WTC11 (cell line): Measurements from ENCODE around the gene RAB35. TPM values are rescaled to one million over a fixed set of nuclear protein-coding genes. Genes with fewer than 3 reads are reported as not detected.

Experiments
- ATAC-seq: fragments of 200-7000 bp; cut with Tn5 transposase; 2 replicates; pipeline ENCODE4 v1.10.0; 2021; ENCODE audit warnings: mild to moderate bottlenecking, moderate library complexity
- CTCF ChIA-PET: fragments of 300-600 bp; sonication (Branson Sonifier 250); formaldehyde crosslinking; loops from one replicate; lab custom pipeline; 2021; ENCODE audit warnings: antibody characterized with exemption; lab: Charles Lee
- POLR2A ChIA-PET: fragments of 350-600 bp; sonication (Branson Sonifier 250); formaldehyde crosslinking; loops from one replicate; lab custom pipeline; 2021; ENCODE audit warnings: antibody characterized with exemption; lab: Charles Lee
- DNase-seq: peaks from one replicate; pipeline ENCODE4 v3.0.0; 2021; ENCODE audit warnings: low spot score
- H3K27ac Mint-ChIP-seq: 2 replicates; pipeline ENCODE4 v1.8.0; 2021; ENCODE audit warnings: mixed read lengths
- H3K27me3 Mint-ChIP-seq: 2 replicates; pipeline ENCODE4 v1.8.0; 2021; ENCODE audit warnings: low read depth, mild to moderate bottlenecking, moderate library complexity, mixed read lengths
- H3K36me3 Mint-ChIP-seq: 2 replicates; pipeline ENCODE4 v1.8.0; 2021; ENCODE audit warnings: mixed read lengths
- H3K4me1 Mint-ChIP-seq: 2 replicates; pipeline ENCODE4 v1.8.0; 2022; ENCODE audit warnings: mixed read lengths
- H3K4me3 Mint-ChIP-seq: 2 replicates; pipeline ENCODE4 v1.8.0; 2021; ENCODE audit warnings: mild to moderate bottlenecking, moderate library complexity, mixed read lengths
- H3K9me3 Mint-ChIP-seq: 2 replicates; pipeline ENCODE4 v1.8.0; 2021; ENCODE audit warnings: mixed read lengths
- CREB1 ChIP-seq: sonication (generic); formaldehyde crosslinking; IDR thresholded peaks from 2 replicates; pipeline ENCODE4 v1.8.0; 2023; ENCODE audit warnings: mild to moderate bottlenecking, missing genetic modification reagents
- ERG ChIP-seq: fragments of 250-450 bp; sonication (Bioruptor Pico); IDR thresholded peaks from 2 replicates; pipeline ENCODE4 v1.8.0; 2021; ENCODE audit warnings: mild to moderate bottlenecking
- ETV6 ChIP-seq: sonication (generic); formaldehyde crosslinking; IDR thresholded peaks from 2 replicates; pipeline ENCODE4 v1.8.1; 2022; ENCODE audit warnings: mild to moderate bottlenecking, missing genetic modification reagents
- GABPB1 ChIP-seq: sonication (generic); formaldehyde crosslinking; IDR thresholded peaks from 2 replicates; pipeline ENCODE4 v1.8.1; 2023; ENCODE audit warnings: mild to moderate bottlenecking, missing genetic modification reagents
- GRHL2 ChIP-seq: fragments of 250-450 bp; sonication (Bioruptor Pico); IDR thresholded peaks from 2 replicates; pipeline ENCODE4 v1.8.0; 2022; ENCODE audit warnings: mild to moderate bottlenecking, moderate library complexity; ENCODE audit not compliant: insufficient replicate concordance, severe bottlenecking
- JAZF1 ChIP-seq: fragments of 250-450 bp; sonication (Bioruptor Pico); IDR thresholded peaks from 2 replicates; pipeline ENCODE4 v1.9.0; 2021; ENCODE audit warnings: moderate library complexity, mild to moderate bottlenecking, inconsistent platforms
- JUN ChIP-seq: sonication (generic); formaldehyde crosslinking; IDR thresholded peaks from 2 replicates; pipeline ENCODE4 v1.8.0; 2023; ENCODE audit warnings: mild to moderate bottlenecking, missing genetic modification reagents
- MAX ChIP-seq: sonication (generic); formaldehyde crosslinking; IDR thresholded peaks from 2 replicates; pipeline ENCODE4 v1.8.0; 2022; ENCODE audit warnings: mild to moderate bottlenecking, missing genetic modification reagents
- SP1 ChIP-seq: sonication (generic); formaldehyde crosslinking; conservative IDR thresholded peaks from 2 replicates; pipeline ENCODE4 v1.8.1; 2022; ENCODE audit warnings: missing genetic modification reagents
- ZMAT4 ChIP-seq: fragments of 250-450 bp; sonication (Bioruptor Pico); IDR thresholded peaks from 2 replicates; pipeline ENCODE4 v1.9.0; 2021; ENCODE audit warnings: mild to moderate bottlenecking
- ZNF317 ChIP-seq: sonication (generic); formaldehyde crosslinking; IDR thresholded peaks from 2 replicates; pipeline ENCODE4 v1.8.1; 2023; ENCODE audit warnings: low read depth, mild to moderate bottlenecking, moderate library complexity, missing genetic modification reagents, borderline replicate concordance
- ZNF512 ChIP-seq: sonication (generic); formaldehyde crosslinking; IDR thresholded peaks from 2 replicates; pipeline ENCODE4 v1.8.1; 2022; ENCODE audit warnings: missing genetic modification reagents, borderline replicate concordance
- ZNF532 ChIP-seq: fragments of 250-450 bp; sonication (Bioruptor Pico); IDR thresholded peaks from 2 replicates; pipeline ENCODE4 v1.9.0; 2021; ENCODE audit warnings: mild to moderate bottlenecking, borderline replicate concordance
- ZNF671 ChIP-seq: fragments of 250-450 bp; sonication (Bioruptor Pico); IDR thresholded peaks from 2 replicates; pipeline ENCODE4 v1.8.0; 2021; ENCODE audit warnings: mild to moderate bottlenecking
- total RNA-seq: library from RNA; stranded (reverse); gene quantifications from 3 replicates; pipeline ENCODE4 v1.2.3, GENCODE V29; 2021
- TF ChIP-seq, protein P1 (sequence below): sonication (generic); formaldehyde crosslinking; IDR thresholded peaks from 2 replicates; pipeline ENCODE4 v1.8.1; 2023; ENCODE audit warnings: mild to moderate bottlenecking, missing genetic modification reagents, borderline replicate concordance

The RAB35 gene
- total RNA-seq, 1 experiment from 2014 or later, result 44.5 TPM

GRCh38 chr12:120125029-120125428 is 8.5 kb upstream of the RAB35 start:
- Mint-ChIP-seq H3K4me1 (peaks cover 17% of the 10 kb centered on the region), H3K4me3 (no peak overlapping the region), H3K27ac (peak overlapping the region; percentile 58), H3K36me3 (peaks cover 34% of the 10 kb centered on the region), H3K9me3 (no peaks in the 10 kb centered on the region), H3K27me3 (no peaks in the 10 kb centered on the region; the same call in 1 of the 2 replicates)
- CTCF ChIA-PET, result no interaction called here
- ATAC-seq, result no peak
- POLR2A ChIA-PET, result interaction anchor here (0.6 to 1.0 kb wide), 2 partner anchors 38 to 508 kb away, joined by 3 to 5 read pairs; no protein-coding TSS in a partner anchor
- TF ChIP-seq GRHL2 (CRISPR knock-in tag) (no peak), JUN (CRISPR knock-in tag) (no peak)
- DNase-seq, result no peak

- DNase-seq (no peak), ATAC-seq (no peak)
- H3K27ac Mint-ChIP-seq, result peak overlapping the region; percentile 33; the same call in 1 of the 2 replicates
- ChIA-PET CTCF (interaction anchor here (1.2 to 1.4 kb wide), 2 partner anchors 35 to 79 kb away, joined by 4 read pairs; partner anchors contain the start of gene RPLP0), POLR2A (no interaction called here)
- H3K36me3 Mint-ChIP-seq, result peaks cover 3% of the 10 kb centered on the region
- peaks cover 23% of the 10 kb centered on the region for H3K4me1 Mint-ChIP-seq
- no peaks in the 10 kb centered on the region for H3K9me3 Mint-ChIP-seq
- no peaks in the 10 kb centered on the region; the same call in 1 of the 2 replicates for H3K27me3 Mint-ChIP-seq
- TF ChIP-seq ERG (CRISPR knock-in tag) (no peak), ZNF671 (no peak), GABPB1 (CRISPR knock-in tag) (0 out of 2 replicates have a peak, but pooled peaks have one; percentile 33), SP1 (no peak), MAX (CRISPR knock-in tag) (no peak)
- no peak overlapping the region for H3K4me3 Mint-ChIP-seq
These were observed 5.3 kb upstream of the RAB35 start for GRCh38 chr12:120121766-120122293.

- no peak for ATAC-seq
- POLR2A ChIA-PET, result interaction anchor here (1.0 kb wide), 1 partner anchor 27 kb away, joined by 3 read pairs; no protein-coding TSS in a partner anchor
- CTCF ChIA-PET, result interaction anchor here (1.2 to 5.4 kb wide), 2 partner anchors 34 to 80 kb away, joined by 4 to 48 read pairs; partner anchors contain the start of gene RPLP0
These were observed 4.8 kb upstream of the RAB35 start for GRCh38 chr12:120121343-120121742.

More at GRCh38 chr12:120121343-120121742, 4.8 kb upstream of the RAB35 start:
- DNase-seq, result no peak
- Mint-ChIP-seq H3K27me3 (no peaks in the 10 kb centered on the region; the same call in 1 of the 2 replicates), H3K27ac (no peak overlapping the region), H3K4me3 (no peak overlapping the region), H3K4me1 (peaks cover 18% of the 10 kb centered on the region), H3K36me3 (no peaks in the 10 kb centered on the region), H3K9me3 (no peaks in the 10 kb centered on the region)
- no peak for TF ChIP-seq JAZF1 (CRISPR knock-in tag)
- TF ChIP-seq ZNF512 (CRISPR knock-in tag), result no peak
- no peak for TF ChIP-seq ZNF317
- TF ChIP-seq ZNF532, result no peak
- TF ChIP-seq ZMAT4 (CRISPR knock-in tag), result no peak
- TF ChIP-seq ETV6 (CRISPR knock-in tag), result no peak
- TF ChIP-seq CREB1, result no peak
- TF ChIP-seq, protein P1, sequence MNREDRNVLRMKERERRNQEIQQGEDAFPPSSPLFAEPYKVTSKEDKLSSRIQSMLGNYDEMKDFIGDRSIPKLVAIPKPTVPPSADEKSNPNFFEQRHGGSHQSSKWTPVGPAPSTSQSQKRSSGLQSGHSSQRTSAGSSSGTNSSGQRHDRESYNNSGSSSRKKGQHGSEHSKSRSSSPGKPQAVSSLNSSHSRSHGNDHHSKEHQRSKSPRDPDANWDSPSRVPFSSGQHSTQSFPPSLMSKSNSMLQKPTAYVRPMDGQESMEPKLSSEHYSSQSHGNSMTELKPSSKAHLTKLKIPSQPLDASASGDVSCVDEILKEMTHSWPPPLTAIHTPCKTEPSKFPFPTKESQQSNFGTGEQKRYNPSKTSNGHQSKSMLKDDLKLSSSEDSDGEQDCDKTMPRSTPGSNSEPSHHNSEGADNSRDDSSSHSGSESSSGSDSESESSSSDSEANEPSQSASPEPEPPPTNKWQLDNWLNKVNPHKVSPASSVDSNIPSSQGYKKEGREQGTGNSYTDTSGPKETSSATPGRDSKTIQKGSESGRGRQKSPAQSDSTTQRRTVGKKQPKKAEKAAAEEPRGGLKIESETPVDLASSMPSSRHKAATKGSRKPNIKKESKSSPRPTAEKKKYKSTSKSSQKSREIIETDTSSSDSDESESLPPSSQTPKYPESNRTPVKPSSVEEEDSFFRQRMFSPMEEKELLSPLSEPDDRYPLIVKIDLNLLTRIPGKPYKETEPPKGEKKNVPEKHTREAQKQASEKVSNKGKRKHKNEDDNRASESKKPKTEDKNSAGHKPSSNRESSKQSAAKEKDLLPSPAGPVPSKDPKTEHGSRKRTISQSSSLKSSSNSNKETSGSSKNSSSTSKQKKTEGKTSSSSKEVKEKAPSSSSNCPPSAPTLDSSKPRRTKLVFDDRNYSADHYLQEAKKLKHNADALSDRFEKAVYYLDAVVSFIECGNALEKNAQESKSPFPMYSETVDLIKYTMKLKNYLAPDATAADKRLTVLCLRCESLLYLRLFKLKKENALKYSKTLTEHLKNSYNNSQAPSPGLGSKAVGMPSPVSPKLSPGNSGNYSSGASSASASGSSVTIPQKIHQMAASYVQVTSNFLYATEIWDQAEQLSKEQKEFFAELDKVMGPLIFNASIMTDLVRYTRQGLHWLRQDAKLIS (CRISPR knock-in tag), result no peak
